DMS 273 (cell line): ENCODE data around the gene ELOVL6.
"Not testable (repeated sequence)": the region's sequence is repeated elsewhere in the genome, so short reads cannot be mapped to it uniquely, and the experiment has no call there.

ENCODE experiments used
- DNase-seq: peaks from one replicate; lab custom pipeline; 2025; ENCODE audit not compliant: unreplicated experiment; lab: John Stamatoyannopoulos, UW

Gene ELOVL6

DNA sequence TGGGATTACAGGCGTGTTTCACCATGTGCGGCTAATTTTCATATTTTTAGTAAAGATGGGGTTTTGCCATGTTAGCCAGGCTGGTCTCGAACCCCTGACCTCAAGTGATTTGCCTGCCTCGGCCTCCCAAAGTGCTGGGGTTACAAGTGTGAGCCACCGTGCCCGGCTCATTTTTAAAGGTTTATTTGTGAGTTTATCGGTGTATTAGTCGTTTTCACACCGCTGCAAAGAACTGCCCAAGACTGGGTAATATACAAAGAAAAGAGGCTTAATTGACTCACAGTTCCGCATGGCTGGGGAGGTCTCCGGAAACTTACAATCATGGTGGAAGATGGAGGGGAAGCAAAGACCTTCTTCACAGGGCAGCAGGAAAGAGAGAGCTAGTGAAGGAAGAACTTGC is 159.3 kb downstream of the ELOVL6 start:
- not testable (repeated sequence) for DNase-seq

DNA sequence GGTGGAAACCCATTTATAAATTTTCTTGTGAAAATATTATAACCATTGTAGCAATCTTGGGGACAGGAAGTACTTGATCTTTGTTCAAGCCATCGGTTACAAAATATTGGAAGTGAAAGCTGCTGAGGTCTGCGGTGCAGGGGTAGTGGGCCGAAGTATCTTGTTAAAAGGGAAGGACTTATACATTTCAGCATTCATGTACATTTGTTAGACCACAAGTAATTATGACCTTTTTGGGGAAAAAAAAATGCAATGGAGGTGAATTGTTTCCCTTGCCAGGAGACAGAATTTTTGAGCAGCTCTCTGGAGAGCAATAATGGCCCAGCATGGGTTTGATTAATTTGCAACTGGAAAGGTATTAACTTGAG is 164.4 kb downstream of the ELOVL6 start:
- DNase-seq, result no peak

DNA sequence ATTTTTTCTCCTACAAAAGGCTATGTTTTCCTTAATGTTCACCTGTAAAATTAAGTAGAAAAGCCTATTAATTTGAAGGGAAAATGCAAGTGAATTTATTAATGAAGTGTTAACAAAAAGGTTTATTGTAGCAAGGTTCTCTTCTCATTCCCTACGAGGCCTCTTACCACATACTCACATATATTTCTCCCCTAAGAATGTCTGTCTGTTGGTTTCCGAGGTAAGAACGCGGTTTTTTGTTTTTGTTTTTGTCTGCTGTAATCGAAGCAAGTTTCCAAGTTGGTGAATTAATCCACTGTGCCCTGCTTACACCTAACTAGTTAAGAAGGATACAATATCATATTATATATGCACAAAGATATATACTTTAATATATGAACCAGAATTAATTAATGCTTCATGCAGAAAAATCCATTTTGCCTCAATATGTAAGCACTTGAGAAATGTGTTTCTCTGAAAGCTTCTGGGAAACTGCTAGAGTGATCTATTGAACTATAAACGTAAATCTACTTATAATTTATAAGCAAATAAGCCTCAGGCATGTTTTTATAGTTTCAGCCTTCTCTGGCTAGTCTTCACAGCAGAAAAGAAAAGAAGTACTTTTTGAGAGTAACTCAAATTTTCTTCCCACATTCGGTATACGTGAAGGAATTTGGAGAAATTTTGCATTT is 164.9 kb downstream of the ELOVL6 start:
- DNase-seq, result no peak

DNA sequence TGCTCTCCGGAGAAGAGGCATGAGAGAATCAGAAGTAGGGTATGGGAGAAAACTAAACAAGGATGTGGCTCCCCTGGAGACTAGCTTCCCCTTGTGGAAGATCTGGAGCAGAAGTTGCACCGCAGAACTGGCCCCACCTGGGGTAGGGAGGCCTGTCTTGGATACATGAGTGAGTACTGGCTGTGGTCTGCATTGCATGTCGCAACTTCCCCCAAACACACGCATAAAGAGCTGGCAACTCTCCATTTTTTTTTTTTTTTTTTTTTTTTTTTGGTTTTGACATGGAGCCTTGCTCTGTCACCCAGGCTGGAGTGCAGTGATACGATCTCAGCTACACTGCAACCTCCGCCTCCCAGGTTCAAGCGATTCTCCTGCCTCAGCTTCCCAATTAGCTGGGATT is 165.8 kb downstream of the ELOVL6 start:
- DNase-seq, result peak; percentile 0

DNA sequence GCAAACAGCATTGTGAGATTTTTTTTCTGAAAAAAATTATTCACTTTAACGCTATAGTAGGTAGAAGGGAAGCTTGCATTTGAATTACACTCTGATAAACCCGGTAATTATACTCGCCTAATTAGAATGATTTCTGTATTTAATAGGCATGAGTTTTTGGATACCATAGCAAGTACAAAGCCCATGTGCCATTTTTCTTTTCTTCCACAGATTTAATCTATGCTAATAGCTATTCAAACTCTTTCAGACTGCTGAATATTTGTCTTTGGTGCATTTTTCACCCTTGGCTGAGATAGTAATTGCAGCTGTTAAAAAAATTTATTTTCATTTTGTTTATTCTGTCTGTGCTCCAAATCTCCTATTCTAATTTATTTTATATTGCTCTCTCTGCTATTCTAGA is 172.7 kb downstream of the ELOVL6 start:
- no peak for DNase-seq

DNA sequence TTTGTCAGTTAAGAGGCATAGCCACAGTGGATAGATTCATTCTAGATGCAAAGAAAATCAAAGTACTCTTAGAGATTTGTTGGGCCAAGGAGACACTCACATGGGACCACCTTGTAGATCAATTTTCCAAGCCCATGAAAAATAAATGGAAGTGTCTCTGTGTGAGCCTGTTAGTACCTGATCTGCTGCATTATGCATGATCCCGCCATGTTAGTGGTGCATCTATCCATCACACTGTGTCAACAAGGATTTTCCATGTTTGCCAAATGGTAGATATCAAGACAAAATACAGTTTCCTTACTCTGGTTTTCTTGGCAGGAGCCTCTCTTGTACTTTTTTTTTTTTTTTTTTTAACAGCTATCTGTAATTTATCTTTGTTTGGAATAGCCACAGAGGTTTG is 173.4 kb downstream of the ELOVL6 start:
- DNase-seq, result no peak

DNA sequence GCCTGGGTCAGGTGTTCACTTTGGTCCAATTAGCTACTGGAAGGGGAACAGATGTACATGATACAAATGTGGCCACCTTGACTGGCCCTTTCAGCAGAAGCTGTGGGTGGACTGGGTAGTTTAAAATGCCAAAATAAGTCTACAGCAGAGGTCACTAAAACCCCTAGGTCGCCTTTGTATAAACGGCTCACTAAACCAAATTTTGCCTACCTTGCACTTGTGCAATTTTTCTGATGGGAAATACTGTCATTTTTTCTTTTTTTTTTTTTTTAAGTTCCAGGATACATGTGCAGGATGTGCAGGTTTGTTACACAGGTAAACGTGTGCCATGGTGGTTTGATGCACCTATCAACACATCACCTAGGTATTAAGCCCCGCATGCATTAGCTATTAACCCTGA is 176.0 kb downstream of the ELOVL6 start:
- DNase-seq, result no peak

DNA sequence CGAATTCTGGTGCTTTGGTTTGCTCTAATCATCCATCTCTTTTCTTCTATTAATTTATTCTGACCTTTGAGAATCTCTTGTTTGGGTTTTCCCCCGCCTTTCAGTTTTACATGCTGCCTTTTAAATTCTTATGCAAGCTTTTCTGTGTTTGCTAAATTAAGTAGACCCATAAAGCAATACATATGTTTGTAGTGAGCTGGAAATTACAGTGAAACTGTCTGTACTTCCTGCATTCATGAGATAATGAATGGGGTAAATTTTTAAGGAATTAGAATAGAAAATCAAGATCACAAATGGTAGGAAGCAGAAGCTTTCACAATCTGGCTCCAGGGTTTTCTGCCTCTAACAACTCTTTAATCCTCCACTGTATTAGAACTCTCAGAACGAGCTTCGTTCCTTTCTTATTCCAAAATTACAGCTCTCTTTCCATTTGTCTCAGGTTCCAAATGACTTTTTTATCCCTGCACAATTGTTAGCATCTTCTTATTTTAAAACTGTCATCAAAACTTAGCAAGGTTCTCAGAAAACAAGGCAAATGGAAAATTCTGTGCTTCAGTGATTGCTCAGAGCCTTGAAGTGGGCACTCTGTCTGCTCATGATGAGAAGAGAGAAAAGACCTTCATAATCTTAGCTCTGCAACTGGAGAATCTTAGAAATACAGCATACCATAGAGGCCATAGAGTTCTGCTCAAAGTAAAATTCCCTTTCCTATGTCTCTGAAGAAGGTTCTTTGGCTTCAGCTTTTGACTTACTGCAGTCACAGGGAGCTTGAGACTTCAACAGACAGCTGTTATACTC is 177.6 kb downstream of the ELOVL6 start:
- DNase-seq, result no peak

DNA sequence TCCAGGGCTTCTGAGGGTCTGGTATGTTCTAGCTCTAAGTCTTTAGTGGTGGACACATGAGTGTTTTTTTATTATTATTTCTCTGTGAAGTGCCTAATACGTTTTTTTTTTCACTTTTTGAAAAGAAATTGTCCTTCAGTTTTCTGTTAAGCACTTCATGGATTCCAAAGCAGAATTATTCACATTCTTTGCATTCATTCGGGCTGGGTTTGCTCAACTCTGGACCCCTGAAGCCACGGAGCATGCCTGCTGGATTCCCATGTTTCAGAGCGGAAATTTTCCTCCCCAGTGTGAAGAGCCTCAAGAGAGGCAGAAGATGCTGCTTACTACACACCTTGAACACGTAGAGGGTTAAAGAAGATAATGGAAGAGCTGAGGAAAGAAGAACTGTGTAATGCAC is 178.3 kb downstream of the ELOVL6 start:
- DNase-seq, result no peak

DNA sequence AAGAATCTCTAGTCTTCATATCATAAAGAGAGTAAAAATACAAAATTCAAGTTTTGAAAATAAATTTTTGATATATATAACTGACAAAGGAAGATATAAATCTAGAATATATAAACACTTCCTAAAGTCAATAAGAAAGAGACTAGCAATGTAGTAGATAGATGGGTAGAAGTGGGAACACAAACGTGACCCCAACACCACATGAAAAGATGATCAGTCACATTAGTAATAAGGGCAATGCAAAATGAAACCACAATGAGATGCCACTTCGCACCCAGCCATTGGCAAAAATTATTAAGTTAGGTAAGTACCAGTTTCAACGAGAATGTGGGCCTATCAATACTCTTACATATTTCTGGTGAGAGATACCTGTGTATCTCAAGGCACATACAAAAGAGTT is 179.3 kb downstream of the ELOVL6 start:
- no peak for DNase-seq

DNA sequence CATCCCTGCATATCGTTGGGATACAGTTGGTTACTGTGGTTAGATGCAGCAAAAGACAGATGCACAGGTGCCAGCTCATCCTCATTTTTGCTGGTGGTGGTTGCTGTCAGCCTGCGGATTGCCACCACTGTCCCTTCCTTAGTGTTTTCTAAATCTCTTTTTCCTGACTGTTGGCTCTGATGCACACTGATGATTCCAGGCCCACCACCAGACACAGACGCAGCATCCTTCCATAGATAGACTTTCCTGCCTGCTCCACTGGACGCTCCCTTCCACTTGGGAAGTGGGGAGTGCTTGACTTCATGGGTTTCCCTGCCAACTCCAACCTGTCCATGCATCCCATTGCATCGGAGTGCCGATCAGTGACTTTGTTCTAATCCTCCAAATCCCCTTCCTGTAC is 184.2 kb downstream of the ELOVL6 start:
- DNase-seq, result no peak

DNA sequence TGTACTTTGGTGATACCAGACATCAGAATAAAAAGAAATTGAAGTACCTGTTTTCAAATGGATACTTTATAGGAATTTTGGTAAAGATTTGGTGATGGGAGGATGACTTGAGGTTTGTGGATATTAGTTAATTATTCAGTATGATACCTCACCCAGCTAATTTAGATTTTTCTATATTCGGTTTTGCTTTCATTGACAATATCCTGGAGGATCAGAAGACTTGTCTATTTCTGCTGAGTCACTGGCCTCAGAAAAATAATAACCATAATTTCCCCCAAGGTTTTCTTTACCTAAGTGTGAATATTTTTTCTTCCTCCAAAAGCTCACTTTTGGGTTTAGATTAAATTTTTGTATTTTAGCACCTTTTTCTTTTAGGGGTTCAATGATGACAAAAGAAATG is 185.5 kb downstream of the ELOVL6 start:
- DNase-seq, result no peak

DNA sequence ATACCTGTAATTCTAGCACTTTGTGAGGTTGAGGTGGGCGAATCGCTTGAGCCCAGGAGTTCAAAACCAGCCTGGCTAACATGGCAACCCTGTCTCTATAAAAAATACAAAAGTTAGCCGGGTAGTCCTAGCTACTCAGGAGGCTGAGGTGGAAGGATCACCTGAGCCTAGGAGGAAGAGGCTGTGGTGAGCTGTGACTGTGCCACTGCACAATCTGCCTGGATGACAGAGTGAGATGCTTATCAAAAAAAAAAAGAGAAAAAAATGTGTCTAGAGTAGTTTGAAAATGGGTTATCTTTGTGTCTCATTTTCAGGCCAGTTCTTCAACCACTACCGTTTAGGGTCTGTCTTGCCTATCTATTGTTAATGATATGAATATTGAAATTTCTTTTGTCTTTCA is 187.6 kb downstream of the ELOVL6 start:
- no peak for DNase-seq

DNA sequence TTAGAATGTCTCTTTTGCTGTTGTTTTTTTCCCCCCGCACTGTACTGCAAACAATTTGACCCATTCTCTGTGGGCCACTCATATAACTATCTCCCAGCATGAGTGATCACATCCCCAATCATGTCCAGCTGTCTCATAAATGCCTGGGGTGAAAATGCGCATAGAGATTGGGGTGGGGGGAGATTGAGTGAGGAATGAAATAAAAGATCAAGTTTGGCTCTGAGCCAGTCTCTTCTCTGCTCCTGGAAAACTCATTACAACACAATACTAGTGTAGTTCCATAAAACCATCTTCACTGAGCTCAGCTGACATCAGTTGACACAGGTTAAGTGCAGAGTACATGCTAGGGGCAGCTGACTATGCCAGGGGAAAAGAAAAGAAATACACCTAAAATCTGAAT is 188.9 kb downstream of the ELOVL6 start:
- DNase-seq, result no peak

DNA sequence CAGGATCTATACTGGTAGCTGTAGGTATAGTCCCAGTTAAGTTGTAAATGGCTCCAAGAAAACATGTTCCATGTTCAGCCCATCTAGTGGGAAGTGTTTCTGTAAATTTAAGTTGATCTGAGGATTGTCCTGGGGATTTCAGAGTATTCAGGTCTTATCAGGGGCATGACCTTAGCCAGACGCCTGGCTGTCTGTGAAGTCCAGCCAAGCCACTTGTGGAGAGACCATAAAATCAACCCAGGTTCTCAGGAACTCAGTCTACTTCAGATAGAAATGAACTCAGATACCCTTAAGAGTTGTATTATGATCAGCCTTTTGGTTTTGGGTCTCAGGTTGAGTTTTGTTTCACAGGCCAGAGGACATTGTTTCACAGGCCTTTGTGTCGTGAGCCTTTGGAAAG is 189.9 kb downstream of the ELOVL6 start:
- no peak for DNase-seq

DNA sequence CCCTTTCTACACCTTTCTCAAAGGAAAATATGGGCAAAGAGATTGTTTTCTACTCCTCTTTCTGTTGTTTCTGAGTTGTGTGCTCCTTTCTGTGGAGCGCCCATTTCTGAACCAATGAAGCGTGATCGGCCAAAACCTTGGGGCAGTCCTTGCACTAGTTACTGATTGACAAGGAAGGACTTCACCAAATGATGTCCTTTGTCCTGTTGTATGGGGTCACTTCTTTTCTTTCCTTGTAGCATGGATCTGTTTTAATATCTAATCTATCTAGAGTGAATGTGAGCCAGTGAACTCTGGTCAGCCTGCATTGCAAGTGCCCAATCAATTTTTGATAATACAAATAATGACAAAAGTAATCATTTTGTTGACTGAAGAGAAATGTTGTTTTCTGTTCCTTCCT is 191.2 kb downstream of the ELOVL6 start:
- no peak for DNase-seq

DNA sequence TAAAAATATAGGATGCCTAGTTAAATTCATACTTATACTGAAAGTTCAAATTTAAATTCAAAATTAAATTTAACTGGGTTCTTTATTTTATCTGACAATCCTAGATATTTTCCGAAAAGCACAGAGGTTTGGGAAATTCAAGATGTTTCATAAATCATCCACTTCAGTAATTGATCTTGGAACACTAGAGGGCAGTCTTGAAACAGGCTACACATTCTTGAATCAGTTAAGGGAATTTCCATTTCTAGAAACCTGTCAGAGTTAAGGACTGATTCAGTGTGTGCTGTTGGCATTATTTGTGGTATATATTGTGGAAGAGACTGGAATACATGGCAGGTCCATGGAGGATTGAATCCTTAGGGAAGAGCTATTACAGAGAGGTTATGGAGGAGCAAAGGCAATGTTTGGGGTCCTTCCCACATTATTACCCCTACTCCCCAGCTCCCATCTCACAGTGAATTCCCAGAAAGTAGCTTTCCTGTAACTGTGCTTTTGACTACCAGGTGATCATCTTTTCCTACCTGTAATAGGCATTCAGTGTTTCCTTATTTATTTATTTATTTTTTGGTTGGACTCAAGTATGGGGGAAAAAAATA is 192.9 kb downstream of the ELOVL6 start:
- peak; percentile 70 for DNase-seq

DNA sequence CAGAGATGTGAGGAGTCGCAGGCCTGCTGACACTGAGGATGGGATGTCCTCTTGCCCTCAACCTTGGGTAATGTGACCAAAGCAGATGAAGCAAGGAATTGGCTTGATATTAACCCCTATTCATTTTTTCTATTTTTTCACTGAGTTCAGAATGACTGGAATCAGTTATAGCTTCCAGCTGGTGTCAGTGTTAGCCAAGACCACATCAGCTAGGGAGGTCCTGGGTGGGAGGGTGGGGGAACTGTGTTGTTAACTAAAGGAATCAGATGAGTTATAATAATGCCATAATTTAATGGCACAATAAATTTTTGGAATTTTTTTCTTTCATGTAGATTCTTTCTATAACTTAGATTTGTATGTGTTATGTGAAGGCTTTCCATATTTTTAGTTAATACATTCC is 193.9 kb downstream of the ELOVL6 start:
- no peak for DNase-seq

DNA sequence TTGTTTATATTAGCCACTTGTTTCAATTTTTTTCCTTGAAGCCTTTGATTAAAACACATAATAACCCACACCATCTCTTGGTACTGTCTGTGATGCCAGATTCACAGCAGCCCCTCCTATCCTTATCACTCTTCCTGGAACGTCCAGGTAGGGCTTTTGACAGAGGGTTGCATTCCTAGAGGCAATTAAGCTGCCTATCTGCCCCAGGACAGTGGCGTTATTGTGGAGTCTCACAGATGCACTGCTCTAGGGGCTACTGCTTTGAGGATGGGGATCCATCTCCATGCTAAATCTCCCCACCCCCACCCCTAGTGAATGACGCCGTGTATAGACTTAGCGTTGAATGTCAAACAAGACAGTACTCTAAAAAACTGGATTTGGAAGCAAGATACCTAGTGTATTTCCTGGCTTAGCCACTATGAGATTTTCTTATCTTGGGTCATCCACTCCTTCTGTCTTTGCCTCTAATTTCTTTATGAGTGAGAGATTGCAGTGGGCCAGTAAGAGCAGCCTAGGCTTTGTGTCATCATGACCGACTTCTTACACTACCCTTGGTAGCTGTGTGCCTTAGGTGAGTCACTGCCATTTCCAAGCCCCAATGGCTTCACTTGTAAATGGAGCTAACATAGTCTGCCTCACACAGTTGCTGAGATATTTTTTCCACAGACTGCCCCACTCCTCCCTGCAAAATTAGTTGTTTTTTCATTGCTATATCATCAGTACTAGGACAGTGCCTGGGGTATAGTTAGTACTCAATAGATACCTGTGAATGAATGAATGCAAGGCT is 194.8 kb downstream of the ELOVL6 start:
- no peak for DNase-seq

DNA sequence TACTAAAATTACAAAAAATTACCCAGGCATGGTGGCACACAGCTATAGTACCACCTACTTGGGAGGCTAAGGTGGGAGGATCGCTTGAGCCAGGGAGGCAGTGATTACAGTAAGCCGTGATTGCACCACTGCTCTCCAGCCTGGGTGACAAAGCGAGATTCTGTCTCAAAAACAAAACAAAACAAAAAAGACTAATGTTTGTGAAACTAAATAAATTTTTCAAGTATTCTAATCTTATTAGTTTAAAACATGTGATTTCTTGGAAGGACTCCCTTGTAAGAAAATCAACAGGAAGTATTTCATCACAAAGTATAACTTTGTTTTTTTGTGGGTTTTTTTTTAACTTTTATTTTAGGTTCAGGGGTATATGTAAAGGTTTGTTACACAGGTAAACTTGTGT is 196.1 kb downstream of the ELOVL6 start:
- no peak for DNase-seq

DNA sequence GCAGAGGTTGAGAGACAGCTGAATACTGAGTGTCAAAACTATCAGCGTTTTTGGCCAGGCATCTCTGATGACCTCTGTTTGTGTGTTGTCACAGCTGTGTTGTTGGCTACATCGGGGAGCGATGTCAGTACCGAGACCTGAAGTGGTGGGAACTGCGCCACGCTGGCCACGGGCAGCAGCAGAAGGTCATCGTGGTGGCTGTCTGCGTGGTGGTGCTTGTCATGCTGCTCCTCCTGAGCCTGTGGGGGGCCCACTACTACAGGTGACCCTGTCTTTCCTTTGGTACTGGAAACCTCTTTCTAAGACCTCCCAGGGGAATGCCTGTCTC is 198.9 kb downstream of the ELOVL6 start:
- no peak for DNase-seq
